Gastroesophageal sphincter (tissue), 3 donors: ENCODE results near the gene TNFRSF18.

Experiments used
- CTCF ChIP-seq, 4 experiments: fragments of 200-600 bp in 2 of 4; fragments of 450-650 bp in 2 of 4; sonication (generic) in 1 of 4; IDR thresholded peaks; one replicate each; pipeline ENCODE4 v1.5.1; 2017 to 2019; ENCODE audit warnings: antibody characterized with exemption in 4 of 4, mild to moderate bottlenecking in 2 of 4, moderate library complexity in 2 of 4
- POLR2A ChIP-seq, 2 donors: fragments of 450-650 bp; IDR thresholded peaks; one replicate each; pipeline ENCODE4 v1.6.1; 2017; ENCODE audit warnings: antibody characterized with exemption in 2 of 2, mild to moderate bottlenecking in 2 of 2, moderate library complexity in 1 of 2
- POLR2AphosphoS5 ChIP-seq: sonication (generic); formaldehyde crosslinking; IDR thresholded peaks from one replicate; pipeline ENCODE4 v1.6.1; 2017; ENCODE audit warnings: antibody characterized with exemption

DNA sequence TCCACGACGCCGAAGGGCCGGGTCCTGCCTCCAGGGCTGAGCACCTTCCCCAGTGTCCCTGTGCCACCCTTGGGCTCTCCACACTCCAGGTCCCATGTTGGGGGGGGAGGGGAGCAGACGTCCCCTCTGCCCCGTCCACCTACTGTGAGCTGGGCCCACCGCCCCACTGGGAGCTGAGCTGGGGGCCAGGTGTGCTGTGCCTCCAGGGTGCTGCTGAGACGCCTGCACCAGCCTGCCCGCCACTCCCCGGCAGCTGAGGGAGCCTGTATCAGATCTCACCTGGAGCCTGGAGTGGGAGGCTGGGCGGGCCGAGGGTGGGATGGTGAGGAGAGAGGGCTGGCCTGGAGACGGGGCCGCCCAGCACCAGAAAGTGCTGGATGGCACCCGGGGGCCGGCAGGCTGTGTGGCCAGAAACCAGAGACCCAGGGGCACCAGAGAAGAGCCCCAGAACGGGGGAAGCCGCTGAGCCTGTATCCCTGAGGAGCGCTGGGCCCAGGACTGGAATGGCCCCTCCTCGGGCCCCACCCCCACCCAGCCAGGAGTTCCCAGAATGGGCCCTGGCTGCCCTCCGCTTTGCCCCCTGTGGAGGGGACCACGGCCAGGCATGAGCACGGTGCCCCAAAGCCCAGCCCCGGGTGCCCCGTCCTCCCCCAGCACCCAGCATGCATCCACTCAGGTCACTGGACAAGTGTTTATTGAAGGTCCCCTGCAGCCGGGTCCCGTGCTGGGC lies 3.4 kb downstream of the TNFRSF18 start:
- TF ChIP-seq CTCF (IDR thresholded peaks at IDR 0.05): no peak
- TF ChIP-seq POLR2A (IDR thresholded peaks at IDR 0.05): no peak
- TF ChIP-seq POLR2AphosphoS5: no peak
